Activated CD4-positive, alpha-beta T cell treated with anti-CD3 and anti-CD28 coated beads, Interleukin-2, amount 10 ng/mL, durations not matched to agents 7 days and 5 days (primary cell): ENCODE measurements around the gene ARL6IP6. TPM values are rescaled to one million over a fixed set of nuclear protein-coding genes. Genes with fewer than 3 reads are reported as not detected.
"Not testable (repeated sequence)": the region's sequence is repeated elsewhere in the genome, so short reads cannot be mapped to it uniquely, and the experiment has no call there.

Experiments used
- CTCF ChIA-PET: fragments of 350-600 bp; sonication (Branson Sonifier 250); formaldehyde crosslinking; loops from one replicate; lab custom pipeline; 2021; ENCODE audit warnings: antibody characterized with exemption; lab: Charles Lee
- POLR2A ChIA-PET: fragments of 350-600 bp; sonication (Branson Sonifier 250); formaldehyde crosslinking; loops from one replicate; lab custom pipeline; 2021; ENCODE audit warnings: antibody characterized with exemption; lab: Charles Lee
- DNase-seq: peaks from one replicate; pipeline ENCODE4 v3.0.0-alpha.2; 2020
- H3K27ac Mint-ChIP-seq: one replicate; pipeline ENCODE4 v1.8.0; 2021; ENCODE audit warnings: mild to moderate bottlenecking, moderate library complexity, mixed read lengths
- H3K27me3 Mint-ChIP-seq: one replicate; pipeline ENCODE4 v1.8.0; 2021; ENCODE audit warnings: mixed read lengths
- H3K36me3 Mint-ChIP-seq: one replicate; pipeline ENCODE4 v1.8.0; 2021; ENCODE audit warnings: low read depth, mixed read lengths
- H3K4me1 Mint-ChIP-seq: one replicate; pipeline ENCODE4 v1.8.0; 2021; ENCODE audit warnings: mixed read lengths
- H3K4me3 Mint-ChIP-seq: one replicate; pipeline ENCODE4 v1.8.0; 2021; ENCODE audit warnings: mild to moderate bottlenecking, moderate library complexity, mixed read lengths
- H3K9me3 Mint-ChIP-seq: one replicate; pipeline ENCODE4 v1.8.0; 2021; ENCODE audit warnings: mixed read lengths
- total RNA-seq, 2 experiments: library from RNA; stranded (reverse); gene quantifications; one replicate each; pipeline ENCODE4 v1.2.3, GENCODE V29; 2021

ARL6IP6 gene
- total RNA-seq, 2 experiments from 2014 or later = 37.4 to 57.5 TPM

- Mint-ChIP-seq H3K27ac (peak overlapping the region; percentile 31), H3K36me3 (peaks cover 6% of the 10 kb centered on the region), H3K4me1 (peaks cover 27% of the 10 kb centered on the region), H3K9me3 (no peaks in the 10 kb centered on the region), H3K27me3 (no peaks in the 10 kb centered on the region), H3K4me3 (no peak overlapping the region)
- CTCF ChIA-PET = interaction anchor here (1.4 kb wide), 1 partner anchor 18 kb away, joined by 3 read pairs; no protein-coding TSS in a partner anchor
- POLR2A ChIA-PET = no interaction called here
- DNase-seq = peak; percentile 68
Observed at GRCh38 chr2:152730591-152731333, 12.3 kb downstream of the ARL6IP6 start.

DNA sequence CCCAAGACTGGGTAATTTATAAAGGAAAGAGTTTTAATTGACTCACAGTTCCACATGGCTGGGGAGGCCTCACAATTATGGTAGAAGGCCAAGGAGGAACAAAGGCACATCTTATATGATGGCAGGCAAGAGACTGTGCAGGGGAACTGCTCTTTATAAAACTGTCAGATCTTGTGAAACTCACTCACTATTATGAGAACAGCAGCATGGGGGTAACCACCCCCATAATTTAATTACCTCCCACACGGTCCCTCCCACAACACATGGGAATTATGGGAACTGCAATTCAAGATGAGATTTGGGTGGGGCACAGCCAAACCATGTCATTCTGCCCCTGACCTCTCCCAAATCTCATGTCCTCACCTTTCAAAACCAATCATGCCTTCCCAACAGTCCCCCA is 19.1 kb downstream of the ARL6IP6 start:
- DNase-seq, H3K9me3 Mint-ChIP-seq, H3K4me3 Mint-ChIP-seq, H3K27me3 Mint-ChIP-seq, POLR2A ChIA-PET, CTCF ChIA-PET, H3K27ac Mint-ChIP-seq, H3K4me1 Mint-ChIP-seq: not testable (repeated sequence)
- H3K36me3 Mint-ChIP-seq = peaks cover 33% of the 10 kb centered on the region

GRCh38 chr2:152738438-152738837 is 20.0 kb downstream of the ARL6IP6 start:
- CTCF ChIA-PET = interaction anchor here (0.6 to 0.7 kb wide), 3 partner anchors 13 to 912 kb away, joined by 3 to 4 read pairs (median 4); no protein-coding TSS in a partner anchor
- H3K27ac Mint-ChIP-seq = peak overlapping the region; percentile 9
- H3K36me3 Mint-ChIP-seq = peaks cover 38% of the 10 kb centered on the region
- H3K27me3 Mint-ChIP-seq = no peaks in the 10 kb centered on the region
- no peak overlapping the region for H3K4me3 Mint-ChIP-seq
- DNase-seq = no peak
- H3K9me3 Mint-ChIP-seq = no peaks in the 10 kb centered on the region
- POLR2A ChIA-PET = no interaction called here
- H3K4me1 Mint-ChIP-seq = peaks cover 7% of the 10 kb centered on the region

DNA sequence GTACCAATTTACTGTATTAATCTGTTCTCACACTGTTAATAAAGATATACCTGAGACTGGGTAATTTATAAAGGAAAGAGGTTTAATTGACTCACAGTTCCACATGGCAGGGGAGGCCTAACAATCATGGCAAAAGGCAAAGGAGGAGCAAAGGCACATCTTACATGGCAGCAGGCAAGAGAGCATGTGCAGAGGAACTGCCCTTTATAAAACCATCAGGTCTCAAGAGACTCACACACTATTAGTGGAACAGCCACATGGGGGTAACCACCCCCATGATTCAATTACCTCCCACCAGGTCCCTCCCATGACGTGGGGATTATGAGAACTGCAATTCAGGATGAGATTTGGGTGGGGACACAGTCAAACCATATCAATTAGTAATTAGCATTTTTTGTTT is 21.3 kb downstream of the ARL6IP6 start:
- POLR2A ChIA-PET, H3K27ac Mint-ChIP-seq, H3K4me3 Mint-ChIP-seq, H3K4me1 Mint-ChIP-seq, CTCF ChIA-PET, H3K9me3 Mint-ChIP-seq, H3K27me3 Mint-ChIP-seq, DNase-seq: not testable (repeated sequence)
- H3K36me3 Mint-ChIP-seq = peaks cover 38% of the 10 kb centered on the region

- DNase-seq = no peak
- Mint-ChIP-seq H3K27ac (no peak overlapping the region), H3K9me3 (no peaks in the 10 kb centered on the region), H3K4me3 (no peak overlapping the region), H3K36me3 (peaks cover 35% of the 10 kb centered on the region), H3K27me3 (no peaks in the 10 kb centered on the region), H3K4me1 (peaks cover 5% of the 10 kb centered on the region)
- ChIA-PET POLR2A (no interaction called here), CTCF (interaction anchor here (0.8 kb wide), 1 partner anchor 19 kb away, joined by 3 read pairs; no protein-coding TSS in a partner anchor)
Observed at GRCh38 chr2:152740743-152741328, 22.4 kb downstream of the ARL6IP6 start.

DNA sequence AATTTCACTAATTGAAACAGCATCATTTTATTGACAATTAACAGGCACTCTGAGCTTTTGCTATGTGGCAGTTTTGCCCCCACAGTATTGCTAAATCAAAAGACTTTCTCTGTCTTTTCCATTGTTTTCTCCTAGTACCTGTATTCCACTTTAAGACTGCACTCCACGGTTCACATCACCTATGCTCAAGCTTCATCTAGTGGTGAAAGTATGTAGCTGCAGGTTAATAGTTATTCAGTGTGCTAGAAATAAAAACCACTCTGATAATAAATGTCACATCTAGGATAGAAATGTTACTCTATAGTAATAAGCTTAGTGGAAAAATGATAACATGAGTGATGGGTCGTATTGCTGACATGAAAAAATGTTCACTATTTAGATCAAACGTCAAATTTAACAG is 24.6 kb downstream of the ARL6IP6 start:
- no peaks in the 10 kb centered on the region for H3K27me3 Mint-ChIP-seq
- peaks cover 3% of the 10 kb centered on the region for H3K4me1 Mint-ChIP-seq
- CTCF ChIA-PET = interaction anchor here (1.4 kb wide), 3 partner anchors 15 to 556 kb away, joined by 3 to 5 read pairs (median 3); no protein-coding TSS in a partner anchor

GRCh38 chr2:152747751-152748150 is 29.3 kb downstream of the ARL6IP6 start:
- H3K9me3 Mint-ChIP-seq, H3K4me3 Mint-ChIP-seq, POLR2A ChIA-PET, H3K27me3 Mint-ChIP-seq, CTCF ChIA-PET, H3K4me1 Mint-ChIP-seq, H3K27ac Mint-ChIP-seq, DNase-seq: not testable (repeated sequence)
- H3K36me3 Mint-ChIP-seq = peaks cover 44% of the 10 kb centered on the region

More for the DNA sequence above, 24.6 kb downstream of the ARL6IP6 start:
- POLR2A ChIA-PET = no interaction called here
- peaks cover 28% of the 10 kb centered on the region for H3K36me3 Mint-ChIP-seq
- no peak overlapping the region for H3K4me3 Mint-ChIP-seq
- H3K9me3 Mint-ChIP-seq = no peaks in the 10 kb centered on the region
- DNase-seq = no peak
- H3K27ac Mint-ChIP-seq = no peak overlapping the region

DNA sequence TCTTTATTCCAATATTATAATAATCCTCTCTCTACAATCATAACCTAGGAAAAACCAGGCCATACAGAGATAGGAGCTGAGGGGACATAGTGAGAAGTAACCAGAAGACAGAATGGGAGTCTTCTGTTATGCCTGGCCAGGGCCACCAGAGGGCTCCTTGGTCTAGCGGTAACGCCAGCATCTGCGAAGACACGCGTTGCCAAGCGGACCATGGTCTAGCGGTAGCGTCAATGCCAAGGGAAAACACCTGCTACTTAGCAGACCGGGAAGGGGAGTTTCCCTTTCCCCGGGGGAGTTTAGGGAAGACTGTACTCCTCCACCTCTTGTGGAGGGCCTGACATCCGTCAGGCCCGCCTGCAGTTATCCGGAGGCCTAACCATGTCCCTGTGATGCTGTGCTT is 36.6 kb downstream of the ARL6IP6 start:
- DNase-seq = no peak
- ChIA-PET CTCF (no interaction called here), POLR2A (no interaction called here)
- H3K36me3 Mint-ChIP-seq = peaks cover 50% of the 10 kb centered on the region
- no peak overlapping the region for H3K27ac Mint-ChIP-seq
- no peaks in the 10 kb centered on the region for H3K4me1 Mint-ChIP-seq
- no peaks in the 10 kb centered on the region for H3K9me3 Mint-ChIP-seq
- no peak overlapping the region for H3K4me3 Mint-ChIP-seq
- no peaks in the 10 kb centered on the region for H3K27me3 Mint-ChIP-seq

GRCh38 chr2:152759290-152760072 is 41.1 kb downstream of the ARL6IP6 start:
- Mint-ChIP-seq H3K36me3 (peaks cover 45% of the 10 kb centered on the region), H3K27me3 (no peaks in the 10 kb centered on the region), H3K4me3 (no peak overlapping the region), H3K4me1 (no peaks in the 10 kb centered on the region), H3K27ac (no peak overlapping the region), H3K9me3 (no peaks in the 10 kb centered on the region)
- ChIA-PET POLR2A (no interaction called here), CTCF (interaction anchor here (1.3 kb wide), 1 partner anchor 14 kb away, joined by 3 read pairs; no protein-coding TSS in a partner anchor)
- DNase-seq = no peak

- DNase-seq = no peak
- H3K4me1 Mint-ChIP-seq = no peaks in the 10 kb centered on the region
- no peak overlapping the region for H3K4me3 Mint-ChIP-seq
- H3K36me3 Mint-ChIP-seq = peaks cover 40% of the 10 kb centered on the region
- H3K9me3 Mint-ChIP-seq = no peaks in the 10 kb centered on the region
- POLR2A ChIA-PET = no interaction called here
- H3K27ac Mint-ChIP-seq = no peak overlapping the region
- H3K27me3 Mint-ChIP-seq = no peaks in the 10 kb centered on the region
- CTCF ChIA-PET = no interaction called here
Observed at GRCh38 chr2:152761214-152761613, 42.8 kb downstream of the ARL6IP6 start.

DNA sequence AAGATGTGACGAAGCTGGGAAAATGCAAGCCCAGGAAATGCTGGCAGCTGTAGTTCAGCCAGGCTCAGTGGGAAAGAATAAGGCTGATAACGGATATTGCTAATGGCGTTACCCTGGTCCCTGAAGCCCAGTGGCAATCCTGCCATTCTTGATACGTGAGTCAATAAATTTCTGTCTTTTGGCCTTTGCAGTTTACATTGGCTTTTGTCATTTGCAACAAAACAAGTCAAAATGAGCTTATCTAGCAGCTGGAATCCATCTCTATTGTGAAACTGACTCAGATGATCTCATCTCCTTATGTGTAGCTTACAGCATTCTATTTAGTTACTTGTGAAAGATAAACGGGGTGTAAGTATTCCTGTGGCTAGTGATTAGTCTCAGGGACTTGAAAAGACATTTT is 43.8 kb downstream of the ARL6IP6 start:
- Mint-ChIP-seq H3K4me3 (no peak overlapping the region), H3K36me3 (peaks cover 33% of the 10 kb centered on the region), H3K27me3 (no peaks in the 10 kb centered on the region), H3K9me3 (no peaks in the 10 kb centered on the region), H3K27ac (no peak overlapping the region), H3K4me1 (no peaks in the 10 kb centered on the region)
- no peak for DNase-seq
- ChIA-PET POLR2A (no interaction called here), CTCF (no interaction called here)

- DNase-seq, POLR2A ChIA-PET, H3K4me1 Mint-ChIP-seq, H3K27me3 Mint-ChIP-seq, H3K27ac Mint-ChIP-seq, H3K4me3 Mint-ChIP-seq, H3K9me3 Mint-ChIP-seq, CTCF ChIA-PET: not testable (repeated sequence)
- H3K36me3 Mint-ChIP-seq = peaks cover 33% of the 10 kb centered on the region
Observed at GRCh38 chr2:152763208-152763607, 44.8 kb downstream of the ARL6IP6 start.

GRCh38 chr2:152763651-152764050 is 45.2 kb downstream of the ARL6IP6 start:
- no peak for DNase-seq
- CTCF ChIA-PET = no interaction called here
- H3K9me3 Mint-ChIP-seq = no peaks in the 10 kb centered on the region
- H3K36me3 Mint-ChIP-seq = peaks cover 30% of the 10 kb centered on the region
- H3K27ac Mint-ChIP-seq = no peak overlapping the region
- H3K4me1 Mint-ChIP-seq = no peaks in the 10 kb centered on the region
- H3K27me3 Mint-ChIP-seq = no peaks in the 10 kb centered on the region
- no peak overlapping the region for H3K4me3 Mint-ChIP-seq
- POLR2A ChIA-PET = no interaction called here
